HG03175 (cell line): ENCODE measurements around the gene CDS2.

Experiments
- ATAC-seq: cut with Tn5 transposase; IDR thresholded peaks from one replicate; pipeline ENCODE4 v1.9.1; 2021; ENCODE audit warnings: mild to moderate bottlenecking, moderate library complexity; ENCODE audit not compliant: unreplicated experiment

The CDS2 gene

GRCh38 chr20:5149892-5150225, 23.1 kb downstream of the CDS2 start:
- ATAC-seq = no peak

GRCh38 chr20:5150226-5151076, 23.6 kb downstream of the CDS2 start:
- no peak for ATAC-seq

GRCh38 chr20:5153152-5153467, 26.3 kb downstream of the CDS2 start:
- ATAC-seq = no peak

- no peak for ATAC-seq
Measured at GRCh38 chr20:5153612-5154542, 27.1 kb downstream of the CDS2 start.

- no peak for ATAC-seq
Measured at GRCh38 chr20:5154543-5154925, 27.7 kb downstream of the CDS2 start.

- ATAC-seq = no peak
Measured at GRCh38 chr20:5155404-5155803, 28.6 kb downstream of the CDS2 start.

GRCh38 chr20:5156675-5157448, 30.1 kb downstream of the CDS2 start:
- no peak for ATAC-seq

GRCh38 chr20:5159928-5160327, 33.1 kb downstream of the CDS2 start:
- ATAC-seq = no peak

GRCh38 chr20:5160882-5161281, 34.1 kb downstream of the CDS2 start:
- no peak for ATAC-seq

- no peak for ATAC-seq
Measured at GRCh38 chr20:5161536-5162164, 34.8 kb downstream of the CDS2 start.

- ATAC-seq = no peak
Measured at GRCh38 chr20:5164645-5165625, 38.1 kb downstream of the CDS2 start.

- no peak for ATAC-seq
Measured at GRCh38 chr20:5168651-5169396, 42.0 kb downstream of the CDS2 start.

GRCh38 chr20:5170341-5170740, 43.5 kb downstream of the CDS2 start:
- no peak for ATAC-seq

- ATAC-seq = no peak
Measured at GRCh38 chr20:5171064-5171789, 44.4 kb downstream of the CDS2 start.

GRCh38 chr20:5171790-5172164, 45.0 kb downstream of the CDS2 start:
- ATAC-seq = peak; percentile 22

- peak; percentile 58 for ATAC-seq
Measured at GRCh38 chr20:5172167-5172601, 45.4 kb downstream of the CDS2 start.

GRCh38 chr20:5172903-5173463, 46.2 kb downstream of the CDS2 start:
- ATAC-seq = no peak

- ATAC-seq = no peak
Measured at GRCh38 chr20:5173751-5174150, 46.9 kb downstream of the CDS2 start.
